Mucosa of rectum (tissue), 2 donors: Measurements from ENCODE around the gene ABR.
"Not testable (repeated sequence)": the region's sequence is repeated elsewhere in the genome, so short reads cannot be mapped to it uniquely, and the experiment has no call there.

Experiments
- H3K27ac ChIP-seq, 2 donors: one replicate each; pipeline ENCODE4 v1.7.0; 2013; ENCODE audit warnings: inconsistent platforms in 2 of 2, low read depth in 2 of 2, low read length in 2 of 2
- H3K27me3 ChIP-seq, 2 donors: one replicate each; pipeline ENCODE4 v1.7.0; 2013; ENCODE audit warnings: low read length in 2 of 2; ENCODE audit not compliant: control insufficient read depth in 2 of 2, insufficient read depth in 2 of 2
- H3K36me3 ChIP-seq, 2 donors: one replicate each; pipeline ENCODE4 v1.7.0; 2013; ENCODE audit warnings: low read length in 2 of 2; ENCODE audit not compliant: control insufficient read depth in 2 of 2, insufficient read depth in 2 of 2
- H3K4me1 ChIP-seq, 2 donors: one replicate each; pipeline ENCODE4 v1.7.0; 2013; ENCODE audit warnings: low read length in 2 of 2, mild to moderate bottlenecking in 1 of 2; ENCODE audit not compliant: control insufficient read depth in 2 of 2, insufficient read depth in 2 of 2
- H3K4me3 ChIP-seq, 2 donors: one replicate each; pipeline ENCODE4 v1.7.0; 2013; ENCODE audit warnings: low read length in 2 of 2
- H3K9ac ChIP-seq, 2 donors: one replicate each; pipeline ENCODE4 v1.7.0; 2013; ENCODE audit warnings: low read length in 2 of 2, low read depth in 1 of 2, mild to moderate bottlenecking in 1 of 2
- H3K9me3 ChIP-seq, 2 donors: one replicate each; pipeline ENCODE4 v1.7.0; 2013; ENCODE audit warnings: low read length in 2 of 2; ENCODE audit not compliant: control insufficient read depth in 2 of 2
- donor health status: healthy.
- donor health status: Normal muscosa, but diverticular disease.

Gene ABR

GRCh38 chr17:1002771-1003555 is 176.8 kb downstream of the ABR start:
- Histone ChIP-seq H3K4me1 (peaks cover 16 to 44% of the 10 kb centered on the region in 2 donors), H3K9ac (no peak overlapping the region), H3K27ac (peak overlapping the region; percentile 48 to 67), H3K9me3 (no peaks in the 10 kb centered on the region), H3K36me3 (peaks cover 73 to 77% of the 10 kb centered on the region in 2 donors), H3K27me3 (no peaks in the 10 kb centered on the region), H3K4me3 (no peak overlapping the region)

DNA sequence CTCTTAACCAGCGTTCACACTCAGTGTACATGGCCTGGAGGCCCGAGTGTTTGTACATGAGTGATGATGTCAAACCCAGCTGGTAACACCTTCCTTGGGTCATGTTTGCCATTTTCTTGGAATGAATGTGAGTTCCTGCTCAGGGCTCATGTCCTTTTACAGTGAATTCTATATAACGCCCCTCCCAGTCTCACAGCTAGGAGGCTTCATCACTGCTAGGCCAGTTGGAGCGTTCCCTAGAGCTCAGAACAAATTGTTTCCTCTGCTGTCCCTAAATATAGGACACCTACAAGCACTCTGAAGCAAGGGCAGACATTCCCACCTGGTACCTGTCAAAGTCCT is 177.4 kb downstream of the ABR start:
- no peak overlapping the region for H3K4me3 ChIP-seq
- no peaks in the 10 kb centered on the region for H3K27me3 ChIP-seq
- H3K4me1 ChIP-seq = peaks cover 19 to 46% of the 10 kb centered on the region in 2 donors
- H3K27ac ChIP-seq = peak overlapping the region; percentile 46 to 67
- H3K36me3 ChIP-seq = peaks cover 67 to 71% of the 10 kb centered on the region in 2 donors
- H3K9me3 ChIP-seq = no peaks in the 10 kb centered on the region
- no peak overlapping the region for H3K9ac ChIP-seq

- Histone ChIP-seq H3K4me1 (peaks cover 19 to 45% of the 10 kb centered on the region in 2 donors), H3K9ac (no peak overlapping the region), H3K36me3 (peaks cover 62 to 67% of the 10 kb centered on the region in 2 donors), H3K27me3 (no peaks in the 10 kb centered on the region), H3K27ac (peak overlapping the region; percentile 67 to 68), H3K4me3 (no peak overlapping the region), H3K9me3 (no peaks in the 10 kb centered on the region)
Measured at GRCh38 chr17:1001640-1002411, 178.0 kb downstream of the ABR start.

- H3K4me1 ChIP-seq = peaks cover 16 to 37% of the 10 kb centered on the region in 2 donors
- H3K36me3 ChIP-seq = peaks cover 56 to 60% of the 10 kb centered on the region in 2 donors
- no peaks in the 10 kb centered on the region for H3K27me3 ChIP-seq
- H3K27ac ChIP-seq = peak overlapping the region; percentile 67 to 68
- H3K9me3 ChIP-seq = no peaks in the 10 kb centered on the region
- H3K9ac ChIP-seq = peak overlapping the region in 1 of 2 donors; percentile 9
- no peak overlapping the region for H3K4me3 ChIP-seq
Measured at GRCh38 chr17:1000597-1001461, 179.0 kb downstream of the ABR start.

GRCh38 chr17:998111-998510 is 181.7 kb downstream of the ABR start:
- peak overlapping the region in 1 of 2 donors; percentile 98 for H3K9ac ChIP-seq

DNA sequence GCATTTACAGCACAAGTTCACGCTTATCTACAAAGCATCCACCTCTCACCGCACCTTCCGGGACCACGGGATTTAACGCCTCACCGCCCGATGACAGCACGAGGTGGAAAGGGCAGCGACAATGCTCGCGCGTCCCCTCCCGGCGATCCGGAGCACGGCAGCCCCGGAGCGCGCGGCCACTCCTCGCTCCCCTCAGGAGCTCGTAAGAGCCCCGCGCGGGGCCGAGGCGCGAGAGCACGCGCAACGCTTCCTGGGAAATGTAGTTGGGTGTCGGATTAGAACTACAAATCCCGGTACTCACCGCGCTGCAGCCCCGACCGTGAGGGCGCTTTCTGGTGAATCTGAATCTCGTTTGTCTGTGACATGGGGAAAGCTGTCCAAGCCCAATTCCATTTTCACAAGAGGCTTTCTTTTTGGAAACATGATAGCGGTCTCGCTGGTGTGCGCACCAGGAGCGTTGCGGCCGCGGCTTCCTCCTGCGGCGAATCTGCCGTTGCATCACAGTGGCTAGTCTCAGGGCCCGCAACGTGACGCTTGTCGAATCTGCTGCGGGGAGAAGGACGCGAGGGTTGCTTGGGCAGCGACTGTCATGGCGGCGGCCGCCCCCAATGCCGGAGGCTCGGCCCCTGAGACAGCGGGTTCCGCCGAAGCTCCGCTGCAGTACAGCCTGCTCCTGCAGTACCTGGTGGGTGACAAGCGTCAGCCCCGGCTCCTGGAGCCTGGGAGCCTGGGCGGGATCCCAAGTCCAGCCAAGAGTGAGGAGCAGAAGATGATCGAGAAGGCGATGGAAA is 183.0 kb downstream of the ABR start, which contains the start of gene TIMM22:
TSS of gene TIMM22 (plus strand) at position 576 of the 791 bp plus-strand sequence. CDS start at position 590, 14 bp downstream.
- H3K27me3 ChIP-seq = no peaks in the 10 kb centered on the region
- H3K9me3 ChIP-seq = no peaks in the 10 kb centered on the region
- H3K4me3 ChIP-seq = peak within 1 kb of the TSS; percentile 99 to 100
- H3K27ac ChIP-seq = peak within 1 kb of the TSS; percentile 87 to 90
- peaks cover 10 to 23% of the 10 kb centered on the region in 2 donors for H3K4me1 ChIP-seq
- peaks cover 19 to 21% of the 10 kb centered on the region in 2 donors for H3K36me3 ChIP-seq
- H3K9ac ChIP-seq = peak within 1 kb of the TSS; percentile 98

More at GRCh38 chr17:998111-998510, 181.7 kb downstream of the ABR start:
- H3K9me3 ChIP-seq = no peaks in the 10 kb centered on the region
- no peak overlapping the region for H3K27ac ChIP-seq
- no peaks in the 10 kb centered on the region for H3K27me3 ChIP-seq
- H3K4me3 ChIP-seq = peak overlapping the region; percentile 99 to 100
- peaks cover 31 to 34% of the 10 kb centered on the region in 2 donors for H3K36me3 ChIP-seq
- peaks cover 12 to 26% of the 10 kb centered on the region in 2 donors for H3K4me1 ChIP-seq

DNA sequence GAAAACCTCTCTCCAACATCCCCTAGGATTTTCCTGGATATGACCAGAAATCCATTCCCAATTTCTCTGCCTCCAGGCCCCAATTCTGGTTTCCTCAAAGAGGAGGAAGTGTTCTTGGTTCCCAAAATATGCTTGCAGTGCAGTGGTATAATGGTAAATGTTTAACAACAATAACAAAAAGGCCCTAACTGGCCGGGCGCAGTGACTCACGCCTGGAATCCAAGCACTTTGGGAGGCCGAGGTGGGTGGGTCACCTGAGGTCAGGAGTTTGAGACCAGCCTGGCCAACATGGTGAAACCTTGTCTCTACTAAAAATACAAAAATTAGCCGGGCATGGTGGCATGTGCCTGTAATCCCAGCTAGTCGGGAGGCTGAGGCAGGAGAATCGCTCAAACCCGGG is 184.5 kb downstream of the ABR start:
- not testable (repeated sequence) for H3K36me3 ChIP-seq, H3K4me3 ChIP-seq, H3K9me3 ChIP-seq, H3K27ac ChIP-seq, H3K9ac ChIP-seq, H3K27me3 ChIP-seq
- peaks cover 7 to 15% of the 10 kb centered on the region in 2 donors for H3K4me1 ChIP-seq

DNA sequence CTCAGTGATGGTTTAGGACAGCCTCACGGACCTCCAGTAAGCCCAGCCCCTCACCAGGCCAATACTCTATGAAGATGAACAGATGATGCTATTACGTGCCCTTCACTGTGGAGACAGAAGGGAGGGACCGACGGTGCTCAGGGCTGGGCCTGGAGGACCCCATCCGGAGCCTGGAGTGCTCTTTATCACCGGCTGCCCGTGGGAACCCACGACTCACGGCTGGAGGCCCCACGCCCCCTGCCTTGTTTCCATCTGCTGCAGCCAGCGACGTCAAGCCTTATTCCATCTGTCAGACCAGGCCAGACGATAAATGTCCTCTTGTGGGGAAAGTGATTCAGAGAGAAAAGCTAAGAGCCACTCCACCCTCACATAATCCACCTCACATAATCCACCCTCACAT is 186.8 kb downstream of the ABR start:
- no peaks in the 10 kb centered on the region for H3K36me3 ChIP-seq
- no peaks in the 10 kb centered on the region for H3K27me3 ChIP-seq
- no peak overlapping the region for H3K27ac ChIP-seq
- no peak overlapping the region for H3K4me3 ChIP-seq
- peaks cover 2 to 7% of the 10 kb centered on the region in 2 donors for H3K4me1 ChIP-seq
- no peak overlapping the region for H3K9ac ChIP-seq
- no peaks in the 10 kb centered on the region for H3K9me3 ChIP-seq

DNA sequence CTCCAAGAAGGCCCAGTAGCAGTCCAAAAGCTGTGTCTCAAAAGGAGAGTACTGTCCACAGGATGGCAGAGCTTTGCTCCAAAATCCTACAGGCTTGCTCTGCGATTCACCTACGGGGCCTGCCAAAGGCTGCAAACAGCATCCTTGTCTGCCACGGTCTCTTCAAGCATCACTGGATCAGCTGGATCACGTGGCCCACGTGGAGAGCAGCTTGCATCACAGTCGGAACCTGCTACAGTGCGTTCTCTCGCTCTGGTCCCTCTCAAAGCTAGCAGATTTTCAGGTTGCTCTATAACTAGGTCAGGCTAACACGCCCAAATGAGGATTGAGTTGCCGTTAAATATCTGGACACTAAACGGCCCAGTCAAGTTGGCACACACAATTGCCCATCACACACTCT is 191.2 kb downstream of the ABR start:
- H3K27ac ChIP-seq = no peak overlapping the region
- no peak overlapping the region for H3K4me3 ChIP-seq
- no peaks in the 10 kb centered on the region for H3K9me3 ChIP-seq
- H3K36me3 ChIP-seq = no peaks in the 10 kb centered on the region
- no peaks in the 10 kb centered on the region for H3K4me1 ChIP-seq
- no peaks in the 10 kb centered on the region for H3K27me3 ChIP-seq
- H3K9ac ChIP-seq = no peak overlapping the region
